Neural cell (in vitro differentiated cells): Measurements from ENCODE around the gene MOV10L1. TPM values are rescaled to one million over a fixed set of nuclear protein-coding genes. Genes with fewer than 3 reads are reported as not detected.

Source experiments
- H2AFZ ChIP-seq: fragments of 200-600, 300-800 bp; sonication (generic), shearing (Covaris generic); 2 replicates; pipeline ENCODE4 v1.6.0; 2014; ENCODE audit warnings: low read depth, mild to moderate bottlenecking, antibody characterized with exemption, low read length, moderate library complexity
- H3F3A ChIP-seq: fragments of 200-600 bp; shearing (Covaris generic); 2 replicates; pipeline ENCODE4 v1.6.1; 2016; ENCODE audit warnings: mild to moderate bottlenecking, moderate library complexity, mixed read lengths, antibody characterized with exemption, low read length; ENCODE audit not compliant: insufficient read depth, poor library complexity, severe bottlenecking
- H3K27ac ChIP-seq: fragments of 200-600, 300-800 bp; sonication (generic), shearing (Covaris generic); 2 replicates; pipeline ENCODE4 v1.5.1; 2014; ENCODE audit warnings: mild to moderate bottlenecking, low read length, moderate library complexity
- H3K27me3 ChIP-seq: fragments of 300-800, 200-600 bp; sonication (generic), shearing (Covaris generic); 2 replicates; pipeline ENCODE4 v1.6.0; 2014; ENCODE audit warnings: mild to moderate bottlenecking, low read depth, low read length, moderate library complexity; ENCODE audit not compliant: insufficient read depth
- H3K36me3 ChIP-seq: fragments of 300-800, 200-600 bp; sonication (generic), shearing (Covaris generic); 2 replicates; pipeline ENCODE4 v1.5.1; 2014; ENCODE audit warnings: mild to moderate bottlenecking, antibody characterized with exemption, low read length, moderate library complexity; ENCODE audit not compliant: insufficient read depth
- H3K4me2 ChIP-seq: fragments of 300-800, 200-600 bp; sonication (generic), shearing (Covaris generic); 2 replicates; pipeline ENCODE4 v1.6.0; 2014; ENCODE audit warnings: mild to moderate bottlenecking, low read length
- H3K4me3 ChIP-seq: fragments of 300-800, 200-600 bp; sonication (generic), shearing (Covaris generic); 2 replicates; pipeline ENCODE4 v1.5.1; 2014; ENCODE audit warnings: mild to moderate bottlenecking, low read length, moderate library complexity
- H3K79me2 ChIP-seq: fragments of 200-600 bp; shearing (Covaris generic); replicated peaks from 2 replicates; pipeline ENCODE4 v1.6.0; 2014; ENCODE audit warnings: mild to moderate bottlenecking, low read length, moderate library complexity; ENCODE audit not compliant: insufficient read depth
- H3K9ac ChIP-seq: fragments of 300-800, 200-600 bp; sonication (generic), shearing (Covaris generic); 2 replicates; pipeline ENCODE4 v1.6.1; 2016; ENCODE audit warnings: mild to moderate bottlenecking, low read length, mixed read lengths
- H3K9me2 ChIP-seq: fragments of 200-600 bp; shearing (Covaris generic); 2 replicates; pipeline ENCODE4 v1.6.1; 2016; ENCODE audit warnings: mild to moderate bottlenecking, low read length, mixed read lengths; ENCODE audit not compliant: insufficient read depth
- H3K9me3 ChIP-seq: fragments of 200-600, 300-800 bp; sonication (generic), shearing (Covaris generic); 2 replicates; pipeline ENCODE4 v1.6.1; 2016; ENCODE audit warnings: mild to moderate bottlenecking, mixed run types, low read length, moderate library complexity, mixed read lengths
- H4K20me1 ChIP-seq: fragments of 200-600 bp; shearing (Covaris generic); 2 replicates; pipeline ENCODE4 v1.6.1; 2016; ENCODE audit warnings: mild to moderate bottlenecking, mixed run types; ENCODE audit not compliant: insufficient read depth
- CTCF ChIP-seq: fragments of 450-650 bp; IDR thresholded peaks from 2 replicates; pipeline ENCODE4 v1.5.1; 2014; ENCODE audit warnings: antibody characterized with exemption, mild to moderate bottlenecking, moderate library complexity; ENCODE audit not compliant: poor library complexity, severe bottlenecking
- EP300 ChIP-seq: fragments of 450-650 bp; conservative IDR thresholded peaks from 2 replicates; pipeline ENCODE4 v1.6.1; 2014; ENCODE audit warnings: antibody characterized with exemption, mild to moderate bottlenecking, moderate library complexity; ENCODE audit not compliant: poor library complexity, severe bottlenecking
- EZH2 ChIP-seq: fragments of 200-600, 300-800 bp; shearing (Covaris generic), sonication (generic); IDR thresholded peaks from 2 replicates; pipeline ENCODE4 v1.6.1; 2014; ENCODE audit warnings: antibody characterized with exemption, low read length, borderline replicate concordance, mild to moderate bottlenecking; ENCODE audit not compliant: insufficient read depth, poor library complexity, severe bottlenecking
- MXI1 ChIP-seq: fragments of 450-650 bp; conservative IDR thresholded peaks from 2 replicates; pipeline ENCODE4 v1.6.1; 2014; ENCODE audit warnings: antibody characterized with exemption, mild to moderate bottlenecking; ENCODE audit not compliant: poor library complexity, severe bottlenecking
- POLR2AphosphoS5 ChIP-seq: IDR thresholded peaks from 2 replicates; pipeline ENCODE4 v1.6.1; 2012
- RAD21 ChIP-seq: fragments of 450-650 bp; conservative IDR thresholded peaks from 2 replicates; pipeline ENCODE4 v1.6.1; 2014; ENCODE audit warnings: antibody characterized with exemption, mild to moderate bottlenecking, moderate library complexity
- REST ChIP-seq: IDR thresholded peaks from 2 replicates; pipeline ENCODE4 v1.6.1; 2012; ENCODE audit warnings: borderline replicate concordance
- SMC3 ChIP-seq: fragments of 450-650 bp; conservative IDR thresholded peaks from 2 replicates; pipeline ENCODE4 v1.6.1; 2014; ENCODE audit warnings: antibody characterized with exemption, mild to moderate bottlenecking, moderate library complexity; ENCODE audit not compliant: poor library complexity
- TAF1 ChIP-seq: IDR thresholded peaks from 2 replicates; pipeline ENCODE4 v1.6.1; 2012; ENCODE audit warnings: low read depth
- polyA plus RNA-seq: library from polyadenylated mRNA; depleted of rRNA; stranded (reverse); fragments of >200 nt; gene quantifications from 2 replicates; pipeline ENCODE4 v1.2.3, GENCODE V29; 2014

MOV10L1 gene
- polyA plus RNA-seq, 1 donor from 2014 or later = not detected

GRCh38 chr22:50084080-50084477 is 5.7 kb upstream of the MOV10L1 start:
- no peak for TF ChIP-seq EZH2
- no peak for TF ChIP-seq POLR2AphosphoS5
- TF ChIP-seq REST = no peak
- TF ChIP-seq TAF1 = no peak
- no peak for TF ChIP-seq SMC3
- no peak for TF ChIP-seq CTCF
- no peak for TF ChIP-seq RAD21
- no peak for TF ChIP-seq EP300
- TF ChIP-seq MXI1 = no peak
- Histone ChIP-seq H3K9me2 (no peaks in the 10 kb centered on the region), H3K9ac (no peak overlapping the region), H3K36me3 (no peaks in the 10 kb centered on the region), H3K4me2 (no peak overlapping the region), H3K4me3 (no peak overlapping the region), H3K27ac (no peak overlapping the region), H3F3A (no peaks in the 10 kb centered on the region), H4K20me1 (no peaks in the 10 kb centered on the region), H3K9me3 (no peaks in the 10 kb centered on the region), H2AFZ (no peak overlapping the region), H3K79me2 (no peaks in the 10 kb centered on the region), H3K27me3 (no peaks in the 10 kb centered on the region)

- Histone ChIP-seq H3K9ac (no peak overlapping the region), H3K27me3 (no peaks in the 10 kb centered on the region)
Measured at GRCh38 chr22:50084614-50085021, 5.2 kb upstream of the MOV10L1 start.

More at GRCh38 chr22:50084614-50085021, 5.2 kb upstream of the MOV10L1 start:
- H3K4me3 ChIP-seq = no peak overlapping the region
- H3F3A ChIP-seq = no peaks in the 10 kb centered on the region
- no peaks in the 10 kb centered on the region for H3K36me3 ChIP-seq
- no peak overlapping the region for H3K27ac ChIP-seq
- H3K9me2 ChIP-seq = no peaks in the 10 kb centered on the region
- H3K79me2 ChIP-seq = no peaks in the 10 kb centered on the region
- no peak overlapping the region for H3K4me2 ChIP-seq
- TF ChIP-seq RAD21 (no peak), SMC3 (no peak), EZH2 (no peak)
- H2AFZ ChIP-seq = no peak overlapping the region
- H4K20me1 ChIP-seq = no peaks in the 10 kb centered on the region
- H3K9me3 ChIP-seq = no peaks in the 10 kb centered on the region
